PFSK-1 (cell line): ENCODE results near the gene LASP1.

Experiments
- FOXP2 ChIP-seq: optimal IDR thresholded peaks from 2 replicates; pipeline ENCODE3; 2011; ENCODE audit warnings: borderline replicate concordance, control low read depth, inconsistent platforms; ENCODE audit not compliant: insufficient read depth; ENCODE audit errors: extremely low read length, extremely low read depth
- POLR2AphosphoS5 ChIP-seq: IDR thresholded peaks from 2 replicates; pipeline ENCODE4 v1.6.1; 2012; ENCODE audit warnings: low read depth, mild to moderate bottlenecking, control low read depth, low read length, moderate library complexity
- REST ChIP-seq, 2 experiments: IDR thresholded peaks; 2 replicates each; pipeline versions ENCODE4 v1.6.1 to v1.8.0; 2011 to 2012; ENCODE audit warnings: low read depth in 2 of 2, low read length in 2 of 2, control low read depth in 1 of 2, inconsistent platforms in 1 of 2, mild to moderate bottlenecking in 1 of 2, moderate library complexity in 1 of 2; ENCODE audit not compliant: insufficient read depth in 1 of 2
- SIN3A ChIP-seq: IDR thresholded peaks from 2 replicates; pipeline ENCODE4 v1.6.1; 2012; ENCODE audit warnings: mild to moderate bottlenecking, low read length, moderate library complexity, borderline replicate concordance; ENCODE audit not compliant: insufficient read depth
- TAF1 ChIP-seq: IDR thresholded peaks from 2 replicates; pipeline ENCODE4 v1.6.1; 2012; ENCODE audit warnings: low read length, control low read depth, borderline replicate concordance; ENCODE audit not compliant: insufficient read depth

LASP1 gene

GRCh38 chr17:38892620-38893019 is 22.8 kb downstream of the LASP1 start:
- TF ChIP-seq TAF1 (no peak), SIN3A (no peak), FOXP2 (no peak), POLR2AphosphoS5 (no peak), REST (IDR thresholded peaks at IDR 0.05; ENCODE audit: insufficient read depth in 1 of 2, low read depth in 2 of 2, low read length in 2 of 2) (no peak)

- no peak for TF ChIP-seq SIN3A
- no peak for TF ChIP-seq POLR2AphosphoS5
Observed at GRCh38 chr17:38893113-38893512, 23.3 kb downstream of the LASP1 start.

GRCh38 chr17:38893607-38894006 is 23.7 kb downstream of the LASP1 start:
- TF ChIP-seq POLR2AphosphoS5 (no peak), REST (IDR thresholded peaks at IDR 0.05; ENCODE audit: insufficient read depth in 1 of 2, low read depth in 2 of 2, low read length in 2 of 2) (no peak), FOXP2 (no peak), TAF1 (no peak), SIN3A (no peak)

GRCh38 chr17:38894276-38894675 is 24.4 kb downstream of the LASP1 start:
- TF ChIP-seq FOXP2, result no peak
- TF ChIP-seq SIN3A, result no peak
- TF ChIP-seq REST (IDR thresholded peaks at IDR 0.05; ENCODE audit: insufficient read depth in 1 of 2, low read depth in 2 of 2, low read length in 2 of 2), result no peak
- no peak for TF ChIP-seq POLR2AphosphoS5
- no peak for TF ChIP-seq TAF1

GRCh38 chr17:38896346-38896954 is 26.6 kb downstream of the LASP1 start:
- no peak for TF ChIP-seq POLR2AphosphoS5
- no peak for TF ChIP-seq REST (IDR thresholded peaks at IDR 0.05; ENCODE audit: insufficient read depth in 1 of 2, low read depth in 2 of 2, low read length in 2 of 2)
- TF ChIP-seq TAF1, result no peak
- no peak for TF ChIP-seq FOXP2
- TF ChIP-seq SIN3A, result no peak
